Measurements from ENCODE around the gene RGL1. TPM values are rescaled to one million over a fixed set of nuclear protein-coding genes. Genes with fewer than 3 reads are reported as not detected.

Gene RGL1
- total and polyA plus RNA-seq, 2 donors (not counting 3 experiments of a cell fraction or from before 2014, with no cell fraction given) = 19.8 to 35.3 TPM

DNA sequence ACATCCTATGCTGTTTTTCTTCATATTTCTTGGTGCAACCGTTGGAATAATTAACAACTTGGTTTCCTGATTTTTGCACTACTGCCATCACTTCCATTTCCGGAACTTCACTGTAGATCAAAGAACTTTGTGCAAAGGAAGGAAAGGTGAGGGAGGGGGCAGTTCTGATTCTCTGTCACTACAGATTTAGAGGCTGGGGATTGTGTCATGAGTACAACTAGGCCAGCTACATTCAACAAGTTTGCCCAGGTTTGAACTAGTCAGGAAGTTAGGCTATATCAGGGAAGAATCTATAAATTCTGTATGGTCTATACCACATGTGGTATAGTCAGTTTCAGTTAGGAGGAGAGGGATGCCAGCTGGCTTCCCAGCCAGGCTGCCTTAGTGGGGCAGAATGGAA is 84.2 kb downstream of the RGL1 start:
- no peaks in the 10 kb centered on the region for H4K20me1 ChIP-seq (replicated peaks; ENCODE audit: control insufficient read depth, extremely low read depth, insufficient read depth, low read length)
- H3K4me2 ChIP-seq (ENCODE audit: insufficient read depth, low read length) = peak overlapping the region; percentile 23
- H3K27me3 ChIP-seq (ENCODE audit: control insufficient read depth in 2 of 2, insufficient read depth in 2 of 2, low read length in 2 of 2) = no peaks in the 10 kb centered on the region
- H3K9ac ChIP-seq (replicated peaks; ENCODE audit: extremely low read depth, insufficient read depth, low read length) = no peak overlapping the region
- POLR2A ChIA-PET = no interaction called here
- H3K27ac ChIP-seq (ENCODE audit: insufficient read depth, low read depth, low read length) = peak overlapping the region; percentile 50
- H3K4me3 ChIP-seq (replicated peaks in 1 of 3; ENCODE audit: insufficient read depth in 1 of 3, low read depth in 1 of 3, low read length in 3 of 3) = no peak overlapping the region
- H3K9me1 ChIP-seq (replicated peaks; ENCODE audit: control insufficient read depth, extremely low read depth, insufficient read depth, low read length) = no peaks in the 10 kb centered on the region
- H3K4me1 ChIP-seq (ENCODE audit: control insufficient read depth, extremely low read depth, insufficient read depth, low read length) = peaks cover 26% of the 10 kb centered on the region
- H3K9me3 ChIP-seq (replicated peaks; ENCODE audit: control insufficient read depth, insufficient read depth, low read length) = no peaks in the 10 kb centered on the region
- intact Hi-C loops (cut with micrococcal nuclease) (no loop called here), dilution Hi-C loops (cut with MboI; ENCODE audit: extremely low pct_ligation_motif_present, low sequenced_read_pairs) (no loop called here)
- FAIRE-seq (peak; percentile 42), DNase-seq (ENCODE audit: low read depth, low spot score) (peak; percentile 22)
- H2AFZ ChIP-seq (ENCODE audit: low read depth, low read length) = no peak overlapping the region
- no peaks in the 10 kb centered on the region for H3K79me2 ChIP-seq (ENCODE audit: control insufficient read depth, insufficient read depth, low read length)
- CTCF ChIA-PET = interaction anchor here (1.2 to 2.4 kb wide), 6 partner anchors 13 to 51 kb away, joined by 4 to 9 read pairs (median 6); no protein-coding TSS in a partner anchor
- peaks cover 13 to 18% of the 10 kb centered on the region in 2 experiments for H3K36me3 ChIP-seq (ENCODE audit: control insufficient read depth in 2 of 2, extremely low read depth in 1 of 2, insufficient read depth in 2 of 2, low read length in 2 of 2)
- no peak for TF ChIP-seq EZH2 (IDR thresholded peaks at IDR 0.05; ENCODE audit: borderline replicate concordance, low read depth, low read length, severe bottlenecking)
- no peak for TF ChIP-seq POLR2AphosphoS5 (IDR thresholded peaks at IDR 0.05; ENCODE audit: insufficient read depth, low read depth, low read length)
- TF ChIP-seq, protein P1, sequence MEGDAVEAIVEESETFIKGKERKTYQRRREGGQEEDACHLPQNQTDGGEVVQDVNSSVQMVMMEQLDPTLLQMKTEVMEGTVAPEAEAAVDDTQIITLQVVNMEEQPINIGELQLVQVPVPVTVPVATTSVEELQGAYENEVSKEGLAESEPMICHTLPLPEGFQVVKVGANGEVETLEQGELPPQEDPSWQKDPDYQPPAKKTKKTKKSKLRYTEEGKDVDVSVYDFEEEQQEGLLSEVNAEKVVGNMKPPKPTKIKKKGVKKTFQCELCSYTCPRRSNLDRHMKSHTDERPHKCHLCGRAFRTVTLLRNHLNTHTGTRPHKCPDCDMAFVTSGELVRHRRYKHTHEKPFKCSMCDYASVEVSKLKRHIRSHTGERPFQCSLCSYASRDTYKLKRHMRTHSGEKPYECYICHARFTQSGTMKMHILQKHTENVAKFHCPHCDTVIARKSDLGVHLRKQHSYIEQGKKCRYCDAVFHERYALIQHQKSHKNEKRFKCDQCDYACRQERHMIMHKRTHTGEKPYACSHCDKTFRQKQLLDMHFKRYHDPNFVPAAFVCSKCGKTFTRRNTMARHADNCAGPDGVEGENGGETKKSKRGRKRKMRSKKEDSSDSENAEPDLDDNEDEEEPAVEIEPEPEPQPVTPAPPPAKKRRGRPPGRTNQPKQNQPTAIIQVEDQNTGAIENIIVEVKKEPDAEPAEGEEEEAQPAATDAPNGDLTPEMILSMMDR (IDR thresholded peaks at IDR 0.05; ENCODE audit: extremely low read depth in 1 of 2, insufficient read depth in 1 of 2, low read depth in 1 of 2, low read length in 2 of 2) = no peak
- no peak for TF ChIP-seq FOS (IDR thresholded peaks at IDR 0.05; ENCODE audit: borderline replicate concordance, insufficient read depth, low read length)
- no peak for TF ChIP-seq POLR2A (IDR thresholded peaks at IDR 0.05; ENCODE audit: low read depth, low read length)
- TF ChIP-seq JUN (IDR thresholded peaks at IDR 0.05; ENCODE audit: borderline replicate concordance, insufficient read depth, insufficient read length, low read depth) = no peak
- TF ChIP-seq GATA2 (IDR thresholded peaks at IDR 0.05; ENCODE audit: insufficient read depth, insufficient read length, low read depth, low read length) = no peak
- TF ChIP-seq, protein P2, sequence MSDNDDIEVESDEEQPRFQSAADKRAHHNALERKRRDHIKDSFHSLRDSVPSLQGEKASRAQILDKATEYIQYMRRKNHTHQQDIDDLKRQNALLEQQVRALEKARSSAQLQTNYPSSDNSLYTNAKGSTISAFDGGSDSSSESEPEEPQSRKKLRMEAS (IDR thresholded peaks at IDR 0.05; ENCODE audit: insufficient read depth, insufficient read length) = no peak
- TF ChIP-seq MYC (IDR thresholded peaks at IDR 0.05; ENCODE audit: low read depth, low read length) = no peak
- no TSS peak for BruUV-seq (replicated peaks)

Measured in endothelial cell of umbilical vein (primary cell).